RWPE1 (cell line): ENCODE data around the gene SPIRE1.

Experiments used
- CTCF ChIA-PET: fragments of 350-600 bp; sonication (Branson Sonifier 250); formaldehyde crosslinking; extraction: SDS; loops from one replicate; lab custom pipeline; 2021; lab: Yijun Ruan, JAX
- POLR2A ChIA-PET: fragments of 400-600 bp; formaldehyde crosslinking; extraction: SDS; loops from one replicate; lab custom pipeline; 2020; ENCODE audit warnings: antibody characterized with exemption; ENCODE audit not compliant: low non-redundant PET; lab: Yijun Ruan, JAX
- DNase-seq: peaks from one replicate; pipeline ENCODE4 v3.0.0; 2012; ENCODE audit warnings: low spot score
- H3K27ac ChIP-seq: fragments of 450-650 bp; 2 replicates; pipeline ENCODE4 v1.5.1; 2017
- TF ChIP-seq, protein P1 (sequence below): fragments of 450-650 bp; conservative IDR thresholded peaks from 2 replicates; pipeline ENCODE4 v1.5.1; 2017; ENCODE audit warnings: low read depth, mild to moderate bottlenecking

SPIRE1 gene

DNA sequence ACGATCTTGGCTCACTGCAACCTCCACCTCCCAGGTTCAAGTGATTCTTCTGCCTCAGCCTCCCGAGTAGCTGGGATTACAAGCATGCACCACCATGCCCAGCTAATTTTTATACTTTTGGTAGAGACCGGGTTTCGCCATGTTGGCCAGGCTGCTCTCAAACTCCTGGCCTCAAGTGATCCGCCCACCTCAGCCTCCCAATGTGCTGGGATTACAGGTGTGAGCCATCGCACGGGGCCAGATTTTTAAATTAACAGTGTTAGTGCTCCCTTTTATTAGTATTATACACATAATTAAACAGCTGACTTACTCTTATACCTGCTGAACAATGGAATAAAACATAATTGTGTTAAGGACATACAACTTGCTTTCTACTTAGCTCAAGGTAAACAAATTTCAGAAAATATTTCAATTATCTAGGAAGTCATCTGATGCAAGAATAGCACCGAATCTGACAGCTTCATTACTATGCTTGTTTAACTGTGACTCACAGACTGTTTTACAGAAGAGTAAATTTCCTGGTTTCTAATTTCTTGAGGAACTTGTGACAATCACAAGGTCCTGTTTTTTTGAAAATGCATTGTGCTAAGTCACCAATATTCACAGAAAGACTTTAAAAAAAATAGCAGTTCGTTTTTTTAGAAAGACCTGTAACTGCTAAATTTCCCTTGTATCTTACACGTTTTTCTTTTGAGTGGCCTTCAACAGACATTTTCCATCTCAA lies 51.2 kb downstream of the SPIRE1 start:
- TF ChIP-seq, protein P1, sequence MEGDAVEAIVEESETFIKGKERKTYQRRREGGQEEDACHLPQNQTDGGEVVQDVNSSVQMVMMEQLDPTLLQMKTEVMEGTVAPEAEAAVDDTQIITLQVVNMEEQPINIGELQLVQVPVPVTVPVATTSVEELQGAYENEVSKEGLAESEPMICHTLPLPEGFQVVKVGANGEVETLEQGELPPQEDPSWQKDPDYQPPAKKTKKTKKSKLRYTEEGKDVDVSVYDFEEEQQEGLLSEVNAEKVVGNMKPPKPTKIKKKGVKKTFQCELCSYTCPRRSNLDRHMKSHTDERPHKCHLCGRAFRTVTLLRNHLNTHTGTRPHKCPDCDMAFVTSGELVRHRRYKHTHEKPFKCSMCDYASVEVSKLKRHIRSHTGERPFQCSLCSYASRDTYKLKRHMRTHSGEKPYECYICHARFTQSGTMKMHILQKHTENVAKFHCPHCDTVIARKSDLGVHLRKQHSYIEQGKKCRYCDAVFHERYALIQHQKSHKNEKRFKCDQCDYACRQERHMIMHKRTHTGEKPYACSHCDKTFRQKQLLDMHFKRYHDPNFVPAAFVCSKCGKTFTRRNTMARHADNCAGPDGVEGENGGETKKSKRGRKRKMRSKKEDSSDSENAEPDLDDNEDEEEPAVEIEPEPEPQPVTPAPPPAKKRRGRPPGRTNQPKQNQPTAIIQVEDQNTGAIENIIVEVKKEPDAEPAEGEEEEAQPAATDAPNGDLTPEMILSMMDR = no peak
- ChIA-PET CTCF (interaction anchor here (0.7 kb wide), 1 partner anchor 165 kb away, joined by 5 read pairs; no protein-coding TSS in a partner anchor), POLR2A (interaction anchor here (0.6 to 0.8 kb wide), 2 partner anchors 26 to 51 kb away, joined by 4 to 6 read pairs; no protein-coding TSS in a partner anchor)
- peak overlapping the region; percentile 91 for H3K27ac ChIP-seq
- peak; percentile 47 for DNase-seq

DNA sequence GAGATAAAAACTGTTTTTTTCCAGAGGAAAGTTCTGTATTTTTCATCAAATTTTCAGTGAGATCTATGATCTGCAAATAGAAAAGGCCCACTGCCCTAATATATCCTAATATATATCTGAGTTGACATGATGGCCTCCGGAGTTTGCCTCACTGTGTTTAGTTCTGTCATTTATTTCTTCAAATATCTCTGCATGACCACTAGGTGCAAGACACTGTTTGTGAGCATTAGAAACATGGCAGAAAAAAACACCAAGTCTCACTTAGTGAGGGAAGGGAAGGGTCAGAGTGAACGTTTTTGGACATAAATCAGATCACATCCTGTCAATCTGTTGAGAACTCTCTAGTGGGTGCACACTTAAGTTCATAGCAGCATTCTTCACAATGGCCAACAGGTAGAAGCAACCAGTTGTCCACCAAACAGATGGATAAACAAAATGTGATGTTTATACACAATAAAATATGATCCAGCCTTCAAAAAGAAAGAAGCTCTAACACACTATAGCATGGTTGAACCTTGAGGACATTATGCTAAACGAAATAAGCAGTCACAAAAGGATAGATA lies 53.4 kb downstream of the SPIRE1 start:
- CTCF ChIA-PET = no interaction called here
- TF ChIP-seq, protein P1 = no peak
- no peak overlapping the region for H3K27ac ChIP-seq
- POLR2A ChIA-PET = no interaction called here
- no peak for DNase-seq

DNA sequence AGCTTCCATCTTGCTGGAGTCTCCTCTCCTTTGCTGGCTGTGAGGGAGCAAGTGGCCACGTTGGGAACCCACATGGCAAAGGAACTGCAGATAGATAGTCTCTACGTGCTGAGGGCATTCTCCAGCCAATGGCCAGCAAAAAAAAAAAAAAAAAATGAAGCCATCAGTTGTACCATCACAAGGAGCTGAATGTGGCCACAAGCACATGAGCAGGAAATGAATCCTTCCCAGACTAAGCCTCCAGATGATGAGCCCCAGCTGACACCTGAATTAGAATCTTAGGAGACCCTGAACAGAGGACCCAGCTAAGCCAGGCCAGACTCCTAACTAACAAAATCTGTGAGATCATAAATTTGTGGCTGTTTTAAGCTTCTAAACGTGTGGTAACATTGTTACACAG lies 57.9 kb downstream of the SPIRE1 start:
- no peak for DNase-seq
- peak overlapping the region; percentile 35; the same call in 1 of the 2 replicates for H3K27ac ChIP-seq
- TF ChIP-seq, protein P1 = no peak
- POLR2A ChIA-PET = interaction anchor here (0.7 kb wide), 1 partner anchor 234 kb away, joined by 6 read pairs; no protein-coding TSS in a partner anchor
- CTCF ChIA-PET = interaction anchor here (0.5 kb wide), 1 partner anchor 21 kb away, joined by 3 read pairs; no protein-coding TSS in a partner anchor

DNA sequence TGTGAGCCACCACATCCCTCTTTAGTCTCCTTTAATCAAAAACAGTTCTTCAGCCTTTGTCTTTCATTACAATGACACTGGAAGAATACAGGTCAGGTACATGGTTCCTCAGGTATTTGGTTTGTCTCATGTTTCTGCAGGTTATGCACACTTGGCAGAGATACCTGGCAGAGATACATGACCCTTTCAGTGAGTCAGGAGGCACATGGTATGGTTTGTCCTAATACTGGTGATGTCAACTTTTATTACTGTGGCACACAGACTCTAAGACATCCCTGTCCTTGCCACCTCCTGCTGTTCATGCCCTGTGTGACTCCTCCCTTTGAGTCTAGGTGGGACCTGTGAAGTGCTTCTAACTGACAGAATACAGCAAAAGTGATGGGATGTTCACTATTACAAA lies 58.4 kb downstream of the SPIRE1 start:
- DNase-seq = peak; percentile 39
- TF ChIP-seq, protein P1 = no peak
- peak overlapping the region; percentile 35; the same call in 1 of the 2 replicates for H3K27ac ChIP-seq
- ChIA-PET POLR2A (interaction anchor here (0.7 kb wide), 1 partner anchor 234 kb away, joined by 6 read pairs; no protein-coding TSS in a partner anchor), CTCF (interaction anchor here (0.5 kb wide), 1 partner anchor 22 kb away, joined by 3 read pairs; no protein-coding TSS in a partner anchor)

DNA sequence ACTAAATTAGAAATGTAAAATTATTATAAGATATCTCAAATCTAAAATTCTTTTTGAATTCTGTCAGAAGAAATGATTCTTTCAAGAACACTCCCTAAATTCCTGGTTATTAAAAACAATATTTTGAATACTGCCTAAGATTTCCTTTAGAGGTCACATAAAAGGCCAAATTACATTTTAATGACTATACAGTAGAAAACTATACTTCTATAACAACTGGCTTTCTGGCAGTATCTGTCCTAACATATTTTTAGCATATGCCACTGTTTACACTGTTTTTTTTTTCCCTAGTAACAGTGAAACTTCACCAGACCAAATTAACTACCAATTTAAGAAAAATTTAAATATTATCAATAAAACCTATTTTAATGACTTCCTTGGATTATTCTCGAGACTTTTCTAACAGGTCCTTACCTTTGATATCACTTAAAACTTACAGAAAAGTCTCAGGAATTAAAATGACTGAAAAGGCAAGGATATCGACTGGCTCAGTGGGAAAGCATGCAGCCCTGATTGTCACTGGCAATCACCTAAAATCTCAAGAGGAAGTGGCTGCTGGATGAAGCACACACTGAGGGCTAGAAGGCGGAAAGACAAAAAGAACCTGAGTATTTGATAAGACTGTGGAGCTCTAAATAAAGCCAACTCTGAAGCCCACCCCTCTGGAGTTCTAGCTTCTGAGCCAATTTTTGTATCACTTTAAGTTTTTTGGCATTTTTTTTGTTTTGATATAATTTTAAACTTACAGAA lies 59.6 kb downstream of the SPIRE1 start:
- TF ChIP-seq, protein P1 = no peak
- peak overlapping the region; percentile 82 for H3K27ac ChIP-seq
- DNase-seq = no peak
- CTCF ChIA-PET = interaction anchor here (0.5 to 1.1 kb wide), 3 partner anchors 41 to 137 kb away, joined by 3 to 4 read pairs (median 3); no protein-coding TSS in a partner anchor
- POLR2A ChIA-PET = no interaction called here

DNA sequence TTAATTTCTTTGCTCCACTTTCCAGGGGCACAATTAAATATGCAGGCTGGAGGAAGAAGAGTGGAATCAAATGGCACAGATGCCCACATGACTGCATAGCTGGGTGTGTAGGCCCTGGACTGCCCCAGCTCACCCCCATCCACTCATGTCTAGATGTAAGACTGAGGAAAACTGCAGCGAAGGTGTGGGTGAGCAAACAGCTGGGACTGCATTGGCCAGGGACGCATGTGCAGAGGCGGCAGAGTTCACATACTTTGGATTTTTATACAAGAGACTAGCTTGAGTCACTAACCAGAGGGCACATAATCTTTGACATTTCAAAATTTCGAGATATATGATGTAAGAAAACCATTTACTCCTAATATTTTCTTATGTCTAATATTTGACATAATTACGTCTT lies 60.1 kb downstream of the SPIRE1 start:
- DNase-seq = peak; percentile 75
- H3K27ac ChIP-seq = peak overlapping the region; percentile 82
- TF ChIP-seq, protein P1 = no peak
- POLR2A ChIA-PET = no interaction called here
- CTCF ChIA-PET = interaction anchor here (1.1 kb wide), 1 partner anchor 136 kb away, joined by 4 read pairs; no protein-coding TSS in a partner anchor
